GM10248 (cell line): Measurements from ENCODE around the gene P2RY2.
A peak's percentile ranks its signal among the peaks of the same experiment; 100 is the strongest.
"Not testable (repeated sequence)": the region's sequence is repeated elsewhere in the genome, so short reads cannot be mapped to it uniquely, and the experiment has no call there.

Source experiments
- CTCF ChIA-PET: fragments of 300-600 bp; sonication (Branson Sonifier 250); formaldehyde crosslinking; extraction: SDS; loops from one replicate; lab custom pipeline; 2021; ENCODE audit warnings: antibody characterized with exemption; lab: Yijun Ruan, JAX
- POLR2A ChIA-PET: fragments of 350-650 bp; sonication (Branson Sonifier 250); formaldehyde crosslinking; extraction: SDS; loops from one replicate; lab custom pipeline; 2020; ENCODE audit warnings: antibody characterized with exemption; lab: Yijun Ruan, JAX
- DNase-seq: peaks from one replicate; pipeline ENCODE4 v3.0.0; 2012; ENCODE audit errors: extremely low spot score
- TF ChIP-seq, protein P1 (sequence below): IDR thresholded peaks from 2 replicates; pipeline ENCODE4 v1.5.1; 2012; ENCODE audit warnings: mild to moderate bottlenecking, low read depth; ENCODE audit errors: extremely low read depth, missing control alignments, control extremely low read depth

Gene P2RY2

DNA sequence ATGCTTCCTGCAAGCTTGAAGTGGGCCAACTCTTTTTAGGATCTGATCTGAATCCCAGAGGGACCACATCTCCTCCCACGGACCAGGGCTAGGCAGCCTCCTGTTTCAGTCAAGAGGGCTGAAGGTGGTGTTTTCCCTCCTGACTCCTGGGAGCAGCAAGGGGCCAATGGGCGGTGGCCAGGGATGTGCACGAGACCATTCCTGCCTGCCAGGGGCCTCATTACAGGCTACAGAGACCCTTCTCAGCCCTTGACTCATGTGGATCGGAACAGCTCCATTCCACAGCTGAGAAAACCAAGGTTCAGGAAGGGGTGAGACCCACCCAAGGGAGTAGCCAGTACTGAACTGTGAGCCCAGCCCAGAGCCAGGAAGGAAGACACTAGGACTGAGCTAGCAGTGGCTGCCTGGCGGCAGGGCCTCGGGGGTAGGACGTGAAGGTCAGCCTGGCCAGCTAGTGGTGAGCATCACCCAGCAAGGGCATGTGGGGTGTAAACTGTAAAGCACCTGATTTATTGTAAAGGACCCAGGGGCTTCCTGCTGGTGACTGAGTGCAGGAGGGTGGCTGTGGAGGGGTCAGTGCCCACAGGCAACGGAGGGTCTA, 50.7 kb downstream of the P2RY2 start:
- ChIA-PET CTCF (interaction anchor here (0.7 to 3.9 kb wide), 8 partner anchors 10 to 67 kb away, joined by 3 to 19 read pairs (median 4); no protein-coding TSS in a partner anchor), POLR2A (no interaction called here)
- TF ChIP-seq, protein P1, sequence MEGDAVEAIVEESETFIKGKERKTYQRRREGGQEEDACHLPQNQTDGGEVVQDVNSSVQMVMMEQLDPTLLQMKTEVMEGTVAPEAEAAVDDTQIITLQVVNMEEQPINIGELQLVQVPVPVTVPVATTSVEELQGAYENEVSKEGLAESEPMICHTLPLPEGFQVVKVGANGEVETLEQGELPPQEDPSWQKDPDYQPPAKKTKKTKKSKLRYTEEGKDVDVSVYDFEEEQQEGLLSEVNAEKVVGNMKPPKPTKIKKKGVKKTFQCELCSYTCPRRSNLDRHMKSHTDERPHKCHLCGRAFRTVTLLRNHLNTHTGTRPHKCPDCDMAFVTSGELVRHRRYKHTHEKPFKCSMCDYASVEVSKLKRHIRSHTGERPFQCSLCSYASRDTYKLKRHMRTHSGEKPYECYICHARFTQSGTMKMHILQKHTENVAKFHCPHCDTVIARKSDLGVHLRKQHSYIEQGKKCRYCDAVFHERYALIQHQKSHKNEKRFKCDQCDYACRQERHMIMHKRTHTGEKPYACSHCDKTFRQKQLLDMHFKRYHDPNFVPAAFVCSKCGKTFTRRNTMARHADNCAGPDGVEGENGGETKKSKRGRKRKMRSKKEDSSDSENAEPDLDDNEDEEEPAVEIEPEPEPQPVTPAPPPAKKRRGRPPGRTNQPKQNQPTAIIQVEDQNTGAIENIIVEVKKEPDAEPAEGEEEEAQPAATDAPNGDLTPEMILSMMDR: no peak
- DNase-seq: no peak

DNA sequence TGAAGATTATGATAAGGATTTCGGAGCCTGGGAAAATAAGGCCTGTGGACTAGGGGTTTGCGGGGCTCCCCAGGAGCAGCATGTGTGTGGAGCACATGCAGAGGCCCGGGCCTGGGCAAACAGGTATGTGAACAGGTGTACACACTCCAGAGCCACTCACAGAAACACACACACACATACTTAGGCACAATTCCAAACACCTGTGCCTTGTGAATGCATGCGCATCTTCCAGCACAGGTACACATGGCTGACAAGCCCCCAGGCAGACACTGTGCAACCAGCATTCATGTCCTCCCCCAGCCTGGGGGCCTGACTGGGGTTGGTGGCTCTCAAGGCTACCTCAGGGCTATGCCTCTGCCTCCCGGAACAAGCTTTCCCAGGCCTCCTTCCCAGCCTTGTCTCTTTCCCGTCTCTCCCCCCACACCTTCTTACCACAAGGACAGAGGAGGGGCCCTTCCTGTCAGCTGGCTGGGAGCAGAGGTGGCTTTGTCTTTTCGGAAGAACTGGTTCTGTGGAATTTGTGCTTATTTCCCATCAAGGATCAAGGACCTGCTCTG, 51.5 kb downstream of the P2RY2 start:
- DNase-seq: no peak
- CTCF ChIA-PET: interaction anchor here (0.7 to 4.1 kb wide), 11 partner anchors 8 to 391 kb away, joined by 3 to 20 read pairs (median 3); no protein-coding TSS in a partner anchor
- TF ChIP-seq, protein P1: no peak
- POLR2A ChIA-PET: no interaction called here

DNA sequence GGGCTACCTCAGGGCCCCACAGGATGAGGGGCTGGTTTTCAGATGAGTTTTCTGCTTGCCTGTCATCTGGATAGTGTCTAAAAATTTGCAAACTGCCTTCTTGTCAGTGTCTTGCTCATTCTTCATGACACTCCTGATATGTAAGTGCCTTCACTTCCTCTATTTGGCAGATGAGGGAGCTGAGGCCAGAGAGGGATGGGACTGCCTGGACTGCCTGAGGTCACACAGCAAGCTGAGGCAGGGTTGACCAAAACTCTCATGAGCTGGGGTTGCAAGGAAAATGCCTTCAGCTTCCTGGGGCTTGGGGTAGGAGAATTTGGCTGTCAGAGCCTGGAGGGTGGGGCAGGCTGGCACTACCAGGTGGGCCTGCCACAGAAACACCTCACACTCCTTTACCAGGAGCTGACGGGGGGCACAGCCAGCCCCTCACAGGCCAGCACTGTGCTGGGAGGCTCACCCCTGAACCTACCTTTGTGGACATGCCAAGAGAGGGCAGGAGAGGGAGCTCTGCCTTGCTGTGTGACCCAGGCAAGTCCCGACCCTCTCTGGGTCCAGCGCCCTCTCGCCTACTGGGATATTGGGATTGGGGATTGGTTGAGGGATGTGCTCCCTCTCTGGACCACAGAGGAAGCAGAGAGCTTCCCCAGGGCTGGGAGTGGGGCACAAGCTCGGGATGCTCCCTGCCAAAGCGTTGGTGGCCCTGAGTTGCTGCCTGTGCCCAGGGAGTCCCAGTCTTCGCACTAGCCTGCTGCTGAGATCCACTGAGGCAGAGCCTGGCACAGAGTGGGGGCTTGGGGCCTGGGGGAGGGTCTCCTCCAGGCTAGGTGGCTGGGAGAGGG, 52.2 kb downstream of the P2RY2 start:
- DNase-seq: peak; percentile 57
- CTCF ChIA-PET: interaction anchor here (0.8 to 4.1 kb wide), 10 partner anchors 9 to 390 kb away, joined by 3 to 20 read pairs (median 3); no protein-coding TSS in a partner anchor
- TF ChIP-seq, protein P1: no peak
- POLR2A ChIA-PET: no interaction called here

GRCh38 chr11:73270855-73271477, 52.9 kb downstream of the P2RY2 start:
- TF ChIP-seq, protein P1: no peak
- POLR2A ChIA-PET: no interaction called here
- DNase-seq: no peak
- CTCF ChIA-PET: interaction anchor here (0.9 to 4.1 kb wide), 6 partner anchors 10 to 62 kb away, joined by 3 to 20 read pairs (median 4); no protein-coding TSS in a partner anchor

- POLR2A ChIA-PET, DNase-seq: not testable (repeated sequence)
- CTCF ChIA-PET: interaction anchor here (4.1 kb wide), 1 partner anchor 18 kb away, joined by 20 read pairs; no protein-coding TSS in a partner anchor
These were observed 53.4 kb downstream of the P2RY2 start for GRCh38 chr11:73271478-73271865.

DNA sequence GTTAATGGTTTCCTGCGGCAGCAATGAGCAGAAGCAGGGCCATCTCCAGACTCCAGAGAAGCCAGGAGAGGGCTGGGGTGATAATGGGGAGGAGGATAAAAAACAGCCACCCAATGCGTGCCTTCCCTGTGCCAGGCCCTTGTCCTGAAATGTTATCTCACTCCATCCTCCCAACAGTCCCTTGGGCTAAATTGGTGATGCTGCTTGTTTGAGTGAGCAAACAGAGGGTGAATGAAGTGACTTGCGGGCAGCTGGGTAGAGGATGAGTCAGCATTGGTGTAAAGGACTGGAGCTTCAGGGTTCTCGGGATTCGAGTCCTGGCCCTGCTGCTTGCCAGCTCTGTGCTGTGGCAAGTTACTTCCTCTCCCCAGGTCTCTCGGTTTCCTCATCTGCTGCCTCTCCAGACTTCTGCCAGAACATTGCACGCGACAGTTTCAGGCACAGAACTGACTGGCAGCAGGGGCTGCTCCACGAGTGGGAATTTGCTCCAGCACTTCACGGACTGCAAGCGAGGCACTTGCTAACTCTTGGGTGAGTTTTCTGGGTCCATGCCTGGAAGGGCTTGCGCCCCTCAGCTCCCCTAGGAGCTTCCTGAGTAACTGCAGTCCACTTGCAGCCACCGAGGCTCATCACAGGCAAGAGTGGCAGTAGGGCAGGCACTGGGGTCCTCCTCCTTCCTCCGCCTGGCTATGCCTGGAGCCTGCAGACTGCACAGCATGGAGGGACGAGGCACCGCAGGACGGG, 54.0 kb downstream of the P2RY2 start, which contains the start of gene P2RY6:
TSS of gene P2RY6 (plus strand) at position 403 of the 744 bp plus-strand sequence. CDS start 24,181 bp downstream, outside the sequence.
- CTCF ChIA-PET: interaction anchor here (0.6 to 4.1 kb wide), 4 partner anchors 10 to 94 kb away, joined by 3 to 20 read pairs (median 3); no protein-coding TSS in a partner anchor
- TF ChIP-seq, protein P1: no peak
- POLR2A ChIA-PET: interaction anchor here (0.6 kb wide), 1 partner anchor 73 kb away, joined by 3 read pairs; no protein-coding TSS in a partner anchor
- no peak for DNase-seq
